ENCODE data around the gene DPH5. TPM values are rescaled to one million over a fixed set of nuclear protein-coding genes. Genes with fewer than 3 reads are reported as not detected.
"Not testable (repeated sequence)": the region's sequence is repeated elsewhere in the genome, so short reads cannot be mapped to it uniquely, and the experiment has no call there.

Gene DPH5
- total RNA-seq, 1 experiment from 2014 or later: 64.0 TPM

- DNase-seq: no peak
- H3K36me3 ChIP-seq (replicated peaks; ENCODE audit: control insufficient read depth, insufficient read depth, low read length): peaks cover 2% of the 10 kb centered on the region
- H3K27me3 ChIP-seq (ENCODE audit: control insufficient read depth, insufficient read depth, low read length): no peaks in the 10 kb centered on the region
- no peak overlapping the region for H3K4me3 ChIP-seq (ENCODE audit: insufficient read depth, low read depth, low read length)
Observed at GRCh38 chr1:101044259-101044658, 18.7 kb upstream of the DPH5 start.

DNA sequence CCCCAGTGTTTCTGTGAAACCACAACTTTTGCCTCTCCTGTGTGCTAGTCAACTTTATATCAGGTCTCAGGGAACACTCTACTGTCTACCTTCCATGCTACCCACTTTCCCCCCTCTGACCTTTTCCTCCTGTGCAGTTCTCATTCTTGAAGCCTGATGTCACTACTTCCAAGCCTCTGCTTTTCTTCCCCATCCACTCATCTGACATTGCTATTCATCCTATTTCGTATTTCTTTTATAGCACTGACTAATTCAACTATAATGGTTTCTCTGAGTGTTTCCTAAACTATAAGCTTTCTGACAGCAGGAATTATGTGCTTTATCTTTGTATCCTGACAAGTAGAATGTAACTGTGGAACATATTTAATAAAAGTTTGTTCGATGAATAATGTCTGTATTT is 18.2 kb upstream of the DPH5 start:
- Histone ChIP-seq H3K4me3 (ENCODE audit: insufficient read depth, low read depth, low read length) (no peak overlapping the region), H3K27me3 (ENCODE audit: control insufficient read depth, insufficient read depth, low read length) (no peaks in the 10 kb centered on the region), H3K36me3 (replicated peaks; ENCODE audit: control insufficient read depth, insufficient read depth, low read length) (peaks cover 2% of the 10 kb centered on the region)
- DNase-seq: no peak

DNA sequence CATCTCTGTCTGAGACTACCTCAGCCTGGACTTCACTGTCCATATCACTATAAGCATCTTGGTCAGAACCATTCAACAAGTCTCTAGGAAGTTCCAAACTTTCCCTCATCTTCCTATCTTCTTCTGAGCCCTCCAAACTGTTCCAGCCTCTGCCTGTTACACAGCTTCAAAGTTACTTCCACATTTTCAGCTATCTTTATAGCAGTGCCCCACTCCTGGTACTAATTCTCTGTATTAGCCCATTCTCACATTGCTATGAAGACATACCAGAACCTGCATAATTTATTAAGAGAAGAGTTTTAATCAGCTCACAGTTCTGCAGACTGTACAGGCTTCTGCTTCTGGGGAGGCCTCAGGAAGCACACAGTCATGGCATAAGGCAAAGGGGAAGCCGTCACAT is 15.7 kb upstream of the DPH5 start:
- no peak overlapping the region for H3K4me3 ChIP-seq (ENCODE audit: insufficient read depth, low read depth, low read length)
- no peak for DNase-seq
- H3K27me3 ChIP-seq (ENCODE audit: control insufficient read depth, insufficient read depth, low read length): no peaks in the 10 kb centered on the region
- peaks cover 2% of the 10 kb centered on the region for H3K36me3 ChIP-seq (replicated peaks; ENCODE audit: control insufficient read depth, insufficient read depth, low read length)

DNA sequence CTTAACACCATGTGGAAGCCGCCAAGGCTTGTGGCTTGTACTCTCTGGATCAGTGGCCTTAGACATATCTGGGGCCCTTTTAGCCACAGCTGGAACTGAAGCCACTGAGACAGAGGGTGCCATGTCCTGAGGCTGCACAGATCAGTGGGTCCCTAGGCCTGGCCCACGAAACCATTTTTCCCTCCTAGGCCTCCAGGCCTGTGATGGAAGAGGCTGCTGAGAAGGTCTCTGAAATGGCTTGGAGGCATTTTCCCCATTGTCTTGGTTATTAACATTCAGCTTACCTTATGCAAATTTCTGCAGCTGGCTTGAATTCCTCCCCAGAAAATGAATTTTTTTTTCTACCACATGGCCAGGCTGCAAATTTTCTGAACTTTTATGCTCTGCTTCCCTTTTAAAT is 15.1 kb upstream of the DPH5 start:
- no peak overlapping the region for H3K4me3 ChIP-seq (ENCODE audit: insufficient read depth, low read depth, low read length)
- DNase-seq: no peak
- no peaks in the 10 kb centered on the region for H3K27me3 ChIP-seq (ENCODE audit: control insufficient read depth, insufficient read depth, low read length)
- H3K36me3 ChIP-seq (replicated peaks; ENCODE audit: control insufficient read depth, insufficient read depth, low read length): peaks cover 2% of the 10 kb centered on the region

GRCh38 chr1:101039245-101039644 is 13.7 kb upstream of the DPH5 start:
- no peak for DNase-seq
- Histone ChIP-seq H3K4me3 (ENCODE audit: insufficient read depth, low read depth, low read length) (no peak overlapping the region), H3K36me3 (replicated peaks; ENCODE audit: control insufficient read depth, insufficient read depth, low read length) (peaks cover 2% of the 10 kb centered on the region), H3K27me3 (ENCODE audit: control insufficient read depth, insufficient read depth, low read length) (no peaks in the 10 kb centered on the region)

- peaks cover 2% of the 10 kb centered on the region for H3K36me3 ChIP-seq (replicated peaks; ENCODE audit: control insufficient read depth, insufficient read depth, low read length)
- no peak overlapping the region for H3K4me3 ChIP-seq (ENCODE audit: insufficient read depth, low read depth, low read length)
- no peak for DNase-seq
- H3K27me3 ChIP-seq (ENCODE audit: control insufficient read depth, insufficient read depth, low read length): no peaks in the 10 kb centered on the region
Observed at GRCh38 chr1:101037316-101037715, 11.7 kb upstream of the DPH5 start.

DNA sequence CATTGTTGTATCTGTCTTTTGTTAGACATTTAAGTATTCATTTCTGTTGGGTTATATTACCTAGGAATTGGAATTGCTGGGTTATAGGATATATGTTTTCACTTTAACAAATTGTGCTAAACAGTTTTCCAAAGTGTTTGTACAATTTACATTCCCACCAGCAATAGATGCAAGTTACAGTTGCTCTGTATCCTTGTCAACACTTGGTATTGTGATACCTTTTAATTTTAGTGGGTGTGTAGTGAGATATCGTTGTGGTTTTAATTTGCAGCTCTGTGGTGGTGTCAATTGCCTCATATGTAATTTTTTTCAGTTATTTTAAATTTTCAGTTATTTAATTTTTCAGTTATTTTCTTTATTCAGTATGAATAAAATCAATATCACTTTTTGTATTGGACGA is 7.4 kb upstream of the DPH5 start:
- Histone ChIP-seq H3K27me3 (ENCODE audit: control insufficient read depth, insufficient read depth, low read length) (no peaks in the 10 kb centered on the region), H3K36me3 (replicated peaks; ENCODE audit: control insufficient read depth, insufficient read depth, low read length) (no peaks in the 10 kb centered on the region; the same call in 1 of the 2 replicates), H3K4me3 (ENCODE audit: insufficient read depth, low read depth, low read length) (no peak overlapping the region)
- no peak for DNase-seq

- H3K4me3 ChIP-seq (ENCODE audit: insufficient read depth, low read depth, low read length); DNase-seq; H3K27me3 ChIP-seq (ENCODE audit: control insufficient read depth, insufficient read depth, low read length); H3K36me3 ChIP-seq (replicated peaks; ENCODE audit: control insufficient read depth, insufficient read depth, low read length): not testable (repeated sequence)
Observed at GRCh38 chr1:101032129-101032528, 6.5 kb upstream of the DPH5 start.

DNA sequence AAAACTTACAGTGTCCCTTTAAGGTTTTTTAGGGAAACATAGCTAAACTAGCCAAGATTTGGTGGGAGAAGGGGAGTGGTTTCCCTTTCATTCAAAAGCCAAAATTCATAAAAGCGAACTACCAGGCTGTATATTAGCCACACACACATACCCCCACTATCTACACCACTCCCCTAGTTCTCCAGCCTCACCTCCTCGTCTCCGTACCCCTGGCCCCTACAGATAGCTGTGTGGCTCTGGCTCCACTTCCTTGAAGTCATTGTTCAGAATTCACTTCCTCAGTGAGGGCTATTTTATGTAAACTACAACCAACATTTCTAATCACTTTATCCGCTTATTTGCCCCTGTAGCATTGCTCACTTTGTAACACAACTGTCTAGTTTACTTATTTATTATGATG is 5.3 kb upstream of the DPH5 start:
- Histone ChIP-seq H3K36me3 (replicated peaks; ENCODE audit: control insufficient read depth, insufficient read depth, low read length) (no peaks in the 10 kb centered on the region; the same call in 1 of the 2 replicates), H3K4me3 (ENCODE audit: insufficient read depth, low read depth, low read length) (no peak overlapping the region), H3K27me3 (ENCODE audit: control insufficient read depth, insufficient read depth, low read length) (no peaks in the 10 kb centered on the region)
- no peak for DNase-seq

GRCh38 chr1:101029184-101029583 is 3.6 kb upstream of the DPH5 start:
- DNase-seq: no peak
- no peak overlapping the region for H3K4me3 ChIP-seq (ENCODE audit: insufficient read depth, low read depth, low read length)
- no peaks in the 10 kb centered on the region; the same call in none of the 2 replicates for H3K36me3 ChIP-seq (replicated peaks; ENCODE audit: control insufficient read depth, insufficient read depth, low read length)
- no peaks in the 10 kb centered on the region for H3K27me3 ChIP-seq (ENCODE audit: control insufficient read depth, insufficient read depth, low read length)

DNA sequence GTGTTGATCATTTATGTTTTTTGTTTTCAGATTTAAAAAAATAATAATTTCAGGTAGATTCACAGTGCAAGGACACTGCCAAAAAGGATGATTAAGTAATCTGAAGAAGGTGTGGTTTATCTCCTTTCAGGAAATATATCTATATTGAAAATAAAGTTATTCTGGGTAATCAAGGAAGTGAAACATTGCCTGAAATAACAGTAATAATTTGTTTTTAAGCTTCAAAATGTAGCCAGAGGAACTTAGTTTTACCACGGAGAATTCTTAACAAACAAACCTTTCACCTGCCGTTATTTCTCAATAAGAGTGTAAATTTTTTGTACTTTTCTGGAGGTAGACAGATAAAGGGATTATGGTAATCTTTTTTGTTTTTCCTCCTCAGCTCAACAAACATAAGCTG is 2.9 kb upstream of the DPH5 start:
- no peak overlapping the region for H3K4me3 ChIP-seq (ENCODE audit: insufficient read depth, low read depth, low read length)
- no peak for DNase-seq
- H3K36me3 ChIP-seq (replicated peaks; ENCODE audit: control insufficient read depth, insufficient read depth, low read length): no peaks in the 10 kb centered on the region; the same call in none of the 2 replicates
- no peaks in the 10 kb centered on the region for H3K27me3 ChIP-seq (ENCODE audit: control insufficient read depth, insufficient read depth, low read length)

DNA sequence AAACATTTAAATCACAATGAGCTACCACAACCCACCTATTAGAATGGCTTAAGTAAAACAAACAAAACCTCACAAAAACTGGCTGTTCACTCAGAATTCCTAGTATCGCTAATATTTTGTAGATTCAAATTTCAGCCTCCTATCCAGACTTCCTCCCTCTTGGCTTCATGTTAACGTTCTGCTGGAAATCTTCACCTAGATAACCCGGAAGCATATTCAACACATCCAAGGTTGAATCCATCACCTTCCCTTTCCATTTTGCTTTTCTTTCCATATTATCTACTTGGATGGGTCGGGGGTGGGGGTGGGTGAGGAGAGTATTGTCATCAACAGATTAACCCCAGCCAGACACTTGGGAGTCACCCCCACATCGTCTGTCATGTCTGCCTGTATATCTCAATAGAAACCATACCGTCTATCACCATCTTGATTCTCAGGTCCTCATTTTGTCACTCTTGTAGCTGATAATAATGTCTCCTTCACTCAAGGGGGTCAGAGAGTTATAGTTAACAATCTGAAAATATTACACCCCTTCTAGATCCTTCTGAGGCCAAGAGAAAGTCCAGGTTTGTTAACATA is 1.7 kb upstream of the DPH5 start:
- no peak for DNase-seq
- Histone ChIP-seq H3K4me3 (ENCODE audit: insufficient read depth, low read depth, low read length) (no peak overlapping the region), H3K36me3 (replicated peaks; ENCODE audit: control insufficient read depth, insufficient read depth, low read length) (no peaks in the 10 kb centered on the region; the same call in none of the 2 replicates), H3K27me3 (ENCODE audit: control insufficient read depth, insufficient read depth, low read length) (no peaks in the 10 kb centered on the region)

GRCh38 chr1:101026430-101026788 is 825 bp upstream of the DPH5 start:
- Histone ChIP-seq H3K27me3 (ENCODE audit: control insufficient read depth, insufficient read depth, low read length) (no peaks in the 10 kb centered on the region), H3K36me3 (replicated peaks; ENCODE audit: control insufficient read depth, insufficient read depth, low read length) (no peaks in the 10 kb centered on the region; the same call in none of the 2 replicates), H3K4me3 (ENCODE audit: insufficient read depth, low read depth, low read length) (peak overlapping the region; percentile 87)
- DNase-seq: no peak

- Histone ChIP-seq H3K36me3 (replicated peaks; ENCODE audit: control insufficient read depth, insufficient read depth, low read length) (no peaks in the 10 kb centered on the region; the same call in 1 of the 2 replicates), H3K4me3 (ENCODE audit: insufficient read depth, low read depth, low read length) (peak overlapping the region; percentile 87), H3K27me3 (ENCODE audit: control insufficient read depth, insufficient read depth, low read length) (no peaks in the 10 kb centered on the region)
- no peak for DNase-seq
Observed at GRCh38 chr1:101025283-101025656, 314 bp downstream of the DPH5 start.

DNA sequence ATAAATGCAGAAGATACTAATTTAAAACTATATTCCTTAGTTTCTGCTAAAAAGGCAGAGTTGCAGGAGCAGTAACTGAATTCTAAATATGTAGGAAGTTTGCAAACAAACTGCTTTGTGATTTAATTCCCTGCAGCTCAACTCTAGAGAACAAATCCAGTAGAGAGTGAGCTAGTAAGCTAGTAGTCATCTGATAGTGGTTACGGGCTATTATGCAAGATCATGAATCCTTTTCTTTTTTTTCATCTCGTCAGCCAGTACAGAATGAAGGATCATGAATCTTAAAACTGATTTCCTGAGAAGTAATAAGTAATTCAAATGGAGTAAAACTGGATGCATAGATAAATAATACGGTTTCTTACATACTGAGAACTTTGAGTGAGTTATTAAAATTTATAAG is 3.3 kb downstream of the DPH5 start:
- no peak overlapping the region for H3K4me3 ChIP-seq (ENCODE audit: insufficient read depth, low read depth, low read length)
- no peaks in the 10 kb centered on the region for H3K27me3 ChIP-seq (ENCODE audit: control insufficient read depth, insufficient read depth, low read length)
- no peak for DNase-seq
- H3K36me3 ChIP-seq (replicated peaks; ENCODE audit: control insufficient read depth, insufficient read depth, low read length): no peaks in the 10 kb centered on the region; the same call in none of the 2 replicates

DNA sequence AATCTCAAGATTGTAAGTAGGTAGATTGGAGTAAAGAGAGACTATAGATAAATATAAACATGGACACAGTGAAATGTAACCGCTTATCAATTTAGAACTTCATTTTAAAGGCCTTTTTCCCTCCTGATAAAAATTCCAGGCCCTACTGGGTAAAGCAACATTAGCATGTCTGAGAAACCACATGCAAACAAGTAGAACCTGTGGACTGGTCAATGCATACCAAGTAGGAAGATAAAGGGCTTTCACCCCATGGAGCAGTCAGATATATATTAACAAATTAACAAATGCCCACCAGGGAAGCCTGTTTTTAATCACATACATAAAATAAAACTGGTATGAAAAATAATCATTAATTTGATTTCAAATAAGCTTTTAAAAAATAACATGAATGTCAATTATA is 8.1 kb downstream of the DPH5 start:
- peak; percentile 26 for DNase-seq
- H3K4me3 ChIP-seq (ENCODE audit: insufficient read depth, low read depth, low read length): no peak overlapping the region

More for the DNA sequence above, 8.1 kb downstream of the DPH5 start:
- no peaks in the 10 kb centered on the region; the same call in none of the 2 replicates for H3K36me3 ChIP-seq (replicated peaks; ENCODE audit: control insufficient read depth, insufficient read depth, low read length)
- no peaks in the 10 kb centered on the region for H3K27me3 ChIP-seq (ENCODE audit: control insufficient read depth, insufficient read depth, low read length)

All from H7 (cell line).